ENCODE data around the gene ZDHHC18.
A peak's percentile ranks its signal among the peaks of the same experiment; 100 is the strongest.
"Not testable (repeated sequence)": the region's sequence is repeated elsewhere in the genome, so short reads cannot be mapped to it uniquely, and the experiment has no call there.

The ZDHHC18 gene

DNA sequence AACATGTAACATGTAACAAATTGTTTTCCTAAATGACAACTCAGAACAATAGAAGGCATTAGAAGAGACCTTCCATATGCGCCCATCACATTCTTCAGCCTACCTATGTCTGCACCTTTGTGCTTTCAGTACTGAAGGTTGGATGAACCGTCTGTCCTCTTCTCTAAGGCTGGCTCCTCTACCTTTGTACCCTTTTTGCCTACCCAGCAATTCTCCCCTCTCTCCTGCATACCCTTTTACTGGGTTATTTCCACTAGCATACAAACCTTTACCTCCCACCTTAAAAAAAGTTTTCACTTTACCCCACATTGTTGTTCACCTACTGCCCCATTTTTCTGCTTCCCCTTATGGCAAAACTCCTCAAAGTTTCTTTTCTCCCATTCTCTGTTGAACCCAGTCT is 33.6 kb upstream of the ZDHHC18 start:
- no peak for DNase-seq

DNA sequence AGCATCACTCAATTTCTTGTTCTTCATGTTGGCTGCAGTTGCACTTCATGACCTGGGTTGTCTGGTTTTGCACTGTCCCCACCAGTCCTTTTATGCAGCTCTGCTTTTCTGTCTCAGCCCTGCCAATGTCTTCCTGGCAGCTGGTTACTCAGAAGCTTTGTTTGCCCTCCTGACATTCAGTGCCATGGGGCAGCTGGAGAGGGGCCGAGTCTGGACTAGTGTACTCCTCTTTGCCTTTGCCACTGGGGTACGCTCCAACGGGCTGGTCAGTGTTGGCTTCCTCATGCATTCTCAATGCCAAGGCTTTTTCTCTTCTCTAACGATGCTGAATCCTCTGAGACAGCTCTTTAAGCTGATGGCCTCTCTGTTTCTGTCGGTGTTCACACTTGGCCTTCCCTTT is 32.1 kb upstream of the ZDHHC18 start:
- DNase-seq: no peak

DNA sequence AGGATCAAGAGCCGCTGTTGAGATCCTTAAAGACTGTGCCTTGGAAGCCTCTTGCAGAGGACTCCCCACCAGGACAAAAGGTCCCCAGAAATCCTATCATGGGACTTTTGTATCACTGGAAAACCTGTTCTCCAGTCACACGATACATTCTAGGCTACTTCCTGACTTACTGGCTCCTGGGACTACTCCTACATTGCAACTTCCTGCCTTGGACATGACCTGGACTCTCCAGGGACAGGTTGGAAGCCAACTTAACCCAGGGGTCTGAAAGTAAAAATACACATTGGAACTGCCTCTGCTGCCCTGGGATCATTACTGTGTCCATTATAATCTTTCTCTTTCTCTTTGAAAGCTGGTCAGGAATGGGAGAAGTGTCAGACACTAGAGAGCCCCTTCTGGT is 28.9 kb upstream of the ZDHHC18 start:
- DNase-seq: no peak

DNA sequence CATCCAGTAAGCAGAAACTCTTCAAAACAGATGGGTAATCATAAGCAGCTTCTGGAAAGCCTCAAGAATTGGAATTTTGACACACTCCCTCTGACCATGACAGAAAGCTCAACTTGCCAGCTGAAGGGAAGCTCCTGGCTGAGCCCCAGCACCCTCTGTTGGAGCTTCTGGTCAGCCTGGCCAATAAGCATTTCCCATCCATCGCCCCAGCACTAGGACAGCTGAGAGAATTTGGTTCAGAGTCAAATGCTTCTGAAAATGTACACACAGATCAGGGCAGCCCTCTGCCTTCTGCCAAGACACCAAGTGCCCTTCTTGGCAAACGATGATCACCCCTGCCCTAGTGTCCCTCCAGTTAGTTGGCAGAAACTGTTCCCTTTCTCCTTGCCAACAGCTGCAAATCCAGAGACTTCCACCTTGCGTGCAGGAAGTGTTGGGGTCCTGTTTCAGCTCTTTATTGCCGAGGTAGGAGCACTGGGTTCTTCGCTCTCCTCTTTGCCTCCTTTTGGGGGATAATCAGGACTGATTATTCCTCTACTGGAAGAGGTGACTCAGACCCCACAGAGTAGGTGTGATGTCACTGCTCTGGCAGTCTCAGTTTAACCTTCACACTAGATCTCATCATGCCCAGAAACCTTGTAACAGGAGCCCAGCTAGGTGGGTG is 26.9 kb upstream of the ZDHHC18 start:
- DNase-seq: no peak

DNA sequence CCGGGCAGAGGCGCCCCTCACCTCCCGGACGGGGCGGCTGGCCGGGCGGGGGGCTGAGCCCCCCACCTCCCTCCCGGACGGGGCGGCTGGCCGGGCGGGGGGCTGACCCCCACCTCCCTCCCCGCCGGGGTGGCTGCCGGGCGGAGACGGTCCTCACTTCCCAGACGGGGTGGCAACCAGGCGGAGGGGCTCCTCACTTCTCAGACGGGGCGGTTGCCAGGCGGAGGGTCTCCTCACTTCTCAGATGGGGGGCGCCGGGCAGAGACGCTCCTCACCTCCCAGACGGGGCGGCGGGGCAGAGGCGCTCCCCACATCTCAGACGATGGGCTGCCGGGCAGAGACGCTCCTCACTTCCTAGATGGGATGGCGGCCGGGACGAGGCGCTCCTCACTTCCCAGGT is 22.6 kb upstream of the ZDHHC18 start:
- not testable (repeated sequence) for DNase-seq

DNA sequence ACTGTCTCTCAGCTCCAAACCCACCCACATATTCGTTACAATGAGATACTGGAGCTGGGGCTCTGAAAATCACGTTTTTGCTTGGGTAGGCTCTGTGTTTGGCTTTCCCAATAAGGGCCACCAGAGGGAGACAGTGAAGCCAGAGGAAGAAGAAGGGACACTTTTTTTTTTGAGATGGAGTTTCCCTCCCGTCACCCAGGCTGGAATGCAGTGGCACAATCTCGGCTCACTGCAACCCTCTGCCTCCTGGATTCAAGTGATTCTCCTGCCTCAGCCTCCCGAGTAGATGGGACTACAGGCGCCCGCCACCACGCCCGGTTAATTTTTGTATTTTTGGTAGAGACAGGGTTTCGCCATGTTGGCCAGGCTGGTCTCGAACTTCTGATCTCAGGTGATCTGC is 16.4 kb upstream of the ZDHHC18 start:
- peak; percentile 72 for DNase-seq

DNA sequence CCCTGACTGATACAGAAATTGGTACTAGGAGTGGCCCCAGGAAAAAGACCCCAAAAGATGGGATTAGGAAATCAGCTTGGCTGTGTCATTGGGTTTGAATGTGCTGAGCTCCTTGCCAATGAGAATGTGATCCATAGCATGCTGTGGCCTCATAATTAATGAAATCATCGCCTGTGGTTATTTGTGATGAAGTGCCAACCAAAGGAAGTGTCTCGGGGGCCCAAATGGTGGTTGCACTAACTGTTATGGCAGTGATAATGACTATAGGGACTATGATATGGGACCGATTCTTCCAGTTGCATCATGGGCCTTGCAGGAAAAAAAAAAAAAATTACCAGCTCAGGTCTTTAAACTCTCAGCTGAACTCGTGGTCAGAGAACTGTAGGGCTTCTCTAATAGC is 15.4 kb upstream of the ZDHHC18 start:
- no peak for DNase-seq

DNA sequence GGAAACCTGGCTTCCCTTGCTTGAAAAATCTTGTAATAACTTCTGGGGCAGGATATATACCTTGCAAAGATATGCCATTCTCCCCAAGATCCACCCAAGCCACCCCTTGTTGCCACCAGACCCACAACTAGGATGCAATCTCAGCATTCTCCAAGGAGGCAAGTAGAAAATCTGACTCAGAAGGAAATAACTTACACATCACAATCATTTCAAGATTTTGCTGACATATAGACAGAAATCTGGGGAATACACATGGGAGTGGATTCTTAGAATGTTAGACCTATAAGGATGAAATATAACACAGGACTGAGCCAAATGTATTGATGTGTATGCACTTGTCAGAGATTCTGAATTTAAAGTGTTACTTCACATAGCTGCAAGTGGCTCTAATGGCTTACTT is 14.8 kb upstream of the ZDHHC18 start:
- DNase-seq: no peak

DNA sequence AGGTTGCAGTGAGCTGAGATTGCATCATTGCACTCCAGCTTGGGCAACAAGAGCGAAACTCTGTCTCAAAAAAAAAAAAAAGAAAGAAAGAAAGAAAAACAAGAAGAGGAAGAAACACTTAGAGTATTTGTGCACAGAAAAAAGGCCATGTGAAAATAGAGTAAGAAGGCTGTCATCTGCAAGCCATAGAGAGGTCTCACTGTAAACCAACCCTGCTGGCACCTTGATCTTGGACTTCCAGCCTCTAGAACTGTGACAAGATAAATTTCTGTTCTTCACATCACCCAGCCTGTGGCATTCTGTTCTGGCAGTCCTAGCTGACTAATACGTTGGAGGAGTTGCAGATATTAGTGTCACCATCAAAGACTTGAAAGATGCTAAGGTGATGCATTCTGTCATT is 12.1 kb upstream of the ZDHHC18 start:
- DNase-seq: no peak

DNA sequence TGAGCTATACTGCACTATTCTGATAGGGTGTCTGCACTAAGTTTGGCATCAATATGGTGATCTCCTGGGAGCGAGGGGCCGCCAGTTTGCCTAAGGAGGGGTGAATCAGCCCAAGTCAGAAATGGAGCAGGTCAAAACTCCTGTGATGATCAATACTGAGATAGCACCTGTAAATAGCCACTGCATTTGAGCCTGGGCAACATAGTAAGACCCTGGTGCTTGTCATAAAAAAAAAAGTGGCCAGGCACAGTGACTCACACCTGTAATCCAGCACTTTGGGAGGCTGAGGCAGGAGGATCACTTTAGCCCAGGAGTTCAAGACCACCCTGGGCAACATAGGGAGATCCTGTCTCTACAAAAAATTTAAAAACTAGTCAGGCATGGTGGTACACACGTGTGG is 11.6 kb upstream of the ZDHHC18 start:
- DNase-seq: no peak

DNA sequence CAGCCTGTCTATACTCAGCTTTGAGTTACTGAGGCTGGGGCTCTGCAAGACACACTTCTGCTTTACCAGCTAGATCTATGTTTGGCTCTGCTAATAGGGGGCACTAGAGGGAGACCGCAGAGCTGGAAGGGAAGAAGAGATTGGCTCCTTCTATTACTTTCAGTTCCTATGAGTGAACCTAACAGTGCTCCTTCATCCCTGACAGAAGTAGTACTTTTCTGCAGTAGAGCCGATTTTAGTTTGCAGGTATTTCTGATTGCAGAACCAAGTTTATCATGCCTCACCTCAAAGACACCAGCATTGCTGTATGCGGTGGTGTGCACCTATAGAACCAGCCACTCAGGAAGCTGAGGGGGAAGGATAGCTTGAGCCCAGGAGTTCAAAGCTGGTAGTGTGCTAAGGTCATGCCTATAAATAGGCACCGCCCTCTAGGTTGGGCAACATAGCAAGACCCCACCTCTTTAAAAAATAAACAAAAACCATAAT is 5.7 kb upstream of the ZDHHC18 start:
- no peak for DNase-seq

DNA sequence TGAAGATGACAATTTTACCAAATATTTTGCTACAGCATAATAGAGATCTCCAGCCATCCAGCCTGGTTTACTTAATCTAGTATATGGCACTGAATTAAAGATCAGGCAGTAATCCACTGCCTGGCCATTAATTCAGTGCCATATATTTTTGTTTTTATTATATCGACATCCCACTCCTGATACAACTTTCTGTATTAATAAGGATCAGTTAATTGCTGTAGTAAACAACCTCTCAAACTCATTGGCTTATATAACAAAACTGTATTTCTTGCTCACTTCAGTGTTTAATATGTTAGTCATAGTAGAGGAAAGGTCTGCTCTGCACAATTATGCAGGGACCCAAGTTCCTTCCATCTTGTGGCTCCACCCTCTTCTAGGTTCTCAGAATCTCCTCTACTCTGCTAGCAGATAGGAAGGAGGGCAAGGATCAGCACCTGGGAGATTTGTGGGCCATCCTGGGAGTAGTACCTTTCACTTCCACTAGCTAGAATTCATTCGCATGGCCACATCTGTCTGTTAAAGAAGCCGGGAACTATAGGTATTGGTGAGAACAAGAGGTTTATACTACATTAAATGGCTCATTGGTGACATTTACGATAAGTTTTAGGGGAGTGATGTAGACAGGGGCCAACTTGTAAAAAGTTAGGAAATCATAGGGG is 3.6 kb upstream of the ZDHHC18 start:
- no peak for DNase-seq

DNA sequence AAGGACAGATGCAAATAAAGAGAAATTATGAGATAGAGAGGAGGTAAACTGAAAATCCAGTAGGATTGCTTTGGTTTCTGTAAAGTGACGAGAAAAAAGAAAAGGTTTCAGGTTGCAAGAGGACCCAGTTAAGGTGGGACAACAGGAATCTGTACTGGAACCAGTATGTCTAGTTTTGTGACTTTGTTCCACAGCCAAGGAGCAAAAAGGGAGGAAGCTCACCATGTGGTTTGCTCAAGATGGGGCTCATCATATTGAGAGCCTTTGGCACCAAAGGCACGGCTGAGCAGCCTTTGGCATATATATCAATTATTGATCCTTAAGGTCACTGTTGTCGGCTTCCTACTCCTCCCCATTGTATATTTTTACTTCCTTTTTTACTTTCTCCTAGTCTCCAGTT is 1.8 kb upstream of the ZDHHC18 start:
- no peak for DNase-seq

DNA sequence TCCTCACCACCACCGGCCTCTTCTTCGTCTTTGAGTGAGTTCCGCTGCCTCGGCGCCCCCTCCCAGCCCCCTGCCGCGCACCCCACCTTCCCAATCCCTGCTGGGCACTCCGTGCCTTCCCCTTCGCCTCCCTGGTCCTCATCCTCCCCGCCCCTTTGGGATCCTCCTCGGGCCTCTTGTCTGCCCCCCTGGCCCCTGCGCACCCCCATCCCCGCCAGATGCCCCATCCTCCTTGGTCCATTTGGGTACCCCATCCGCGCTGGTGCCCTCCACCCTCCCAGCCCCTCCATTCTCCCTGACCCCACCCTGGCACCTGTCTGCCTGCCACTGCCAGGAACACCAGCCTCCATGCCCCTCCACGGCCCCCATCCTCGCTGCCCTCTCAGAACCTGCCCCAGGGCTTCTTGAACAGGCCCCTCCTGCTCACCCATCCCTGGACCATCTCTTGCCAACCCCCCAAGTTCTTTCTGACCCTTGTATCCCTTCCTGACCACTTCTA is 667 bp downstream of the ZDHHC18 start:
- DNase-seq: no peak

DNA sequence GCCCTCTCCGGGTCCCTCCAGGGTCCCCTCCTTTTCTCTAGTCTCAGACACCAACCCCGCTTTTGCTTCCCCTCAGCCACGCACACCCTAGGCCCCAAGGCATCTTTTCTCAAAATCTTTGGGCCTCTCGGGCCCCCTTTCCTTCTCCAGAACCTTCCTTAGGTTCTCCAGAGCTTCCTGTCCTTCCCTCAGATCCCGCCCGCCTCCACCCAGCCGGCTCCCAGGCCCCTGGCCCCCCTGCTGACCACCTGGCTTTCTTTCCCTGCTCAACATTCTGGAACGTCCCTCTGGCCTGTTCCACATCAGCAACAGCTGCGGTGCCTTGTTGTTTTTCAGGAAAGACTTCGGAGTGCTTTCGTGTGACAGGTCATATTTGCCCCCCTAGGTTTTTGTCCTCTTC is 1.2 kb downstream of the ZDHHC18 start:
- no peak for DNase-seq

DNA sequence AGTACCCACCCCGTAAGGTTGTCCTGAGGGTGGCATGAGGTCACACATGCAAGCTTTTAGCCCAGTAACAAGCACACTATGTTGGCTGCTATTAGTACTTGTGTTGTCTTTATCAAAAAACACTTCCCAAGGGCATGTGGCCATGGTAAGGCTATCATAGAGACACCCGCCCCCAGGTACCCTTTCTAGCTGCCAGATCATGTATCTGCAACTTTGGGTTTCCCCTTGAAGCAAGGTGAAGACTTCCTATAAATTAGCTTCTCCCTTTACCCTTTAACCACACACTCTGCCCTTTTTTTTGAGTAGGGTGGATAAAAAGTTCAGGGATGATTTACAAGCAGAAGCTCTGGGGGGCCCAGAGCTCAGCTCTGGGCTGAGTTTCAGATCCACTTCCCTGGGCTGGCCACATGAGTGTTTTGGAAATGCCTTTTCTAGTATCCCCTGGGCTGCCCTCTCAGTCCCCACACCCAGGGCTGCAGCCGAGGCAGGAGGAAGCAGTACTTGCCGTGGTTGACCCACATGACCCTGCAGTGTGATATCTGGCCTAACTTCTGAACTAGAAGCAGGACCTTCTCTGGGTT is 2.0 kb downstream of the ZDHHC18 start:
- DNase-seq: no peak

DNA sequence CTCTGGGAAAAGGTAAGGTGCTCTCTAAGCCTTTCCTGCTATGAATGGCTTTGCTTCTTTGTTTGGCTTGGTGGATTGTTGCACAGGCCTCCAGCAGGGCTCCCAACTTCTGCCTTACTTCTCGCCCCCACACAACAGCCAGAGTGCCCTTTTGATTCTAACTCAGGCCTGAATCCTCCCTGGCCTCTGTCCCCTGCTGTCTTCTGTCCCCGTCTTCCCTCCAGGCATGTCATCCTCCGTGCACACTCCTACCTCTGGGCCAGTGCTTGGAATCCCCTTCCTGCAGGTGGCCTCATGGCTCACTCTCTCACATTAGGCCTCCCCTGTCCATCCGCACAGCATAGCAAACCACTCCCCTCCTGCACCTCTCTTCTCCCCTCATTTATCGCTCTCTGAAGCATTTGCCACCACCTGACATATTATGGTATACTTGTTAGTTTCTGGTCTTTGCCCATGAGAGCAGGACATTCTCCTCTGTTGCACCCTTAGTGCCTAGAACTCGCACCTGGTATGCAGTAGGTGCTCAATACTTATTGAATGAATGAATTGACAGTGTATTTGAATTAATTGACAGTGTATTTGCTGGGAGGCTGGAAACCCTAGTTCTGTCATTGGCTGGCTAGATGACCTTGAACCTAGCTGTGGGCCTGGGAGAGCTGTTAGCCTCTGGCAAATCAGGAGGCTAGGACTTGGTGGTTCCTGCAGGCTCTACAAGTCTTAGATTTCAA is 2.9 kb downstream of the ZDHHC18 start:
- DNase-seq: no peak

DNA sequence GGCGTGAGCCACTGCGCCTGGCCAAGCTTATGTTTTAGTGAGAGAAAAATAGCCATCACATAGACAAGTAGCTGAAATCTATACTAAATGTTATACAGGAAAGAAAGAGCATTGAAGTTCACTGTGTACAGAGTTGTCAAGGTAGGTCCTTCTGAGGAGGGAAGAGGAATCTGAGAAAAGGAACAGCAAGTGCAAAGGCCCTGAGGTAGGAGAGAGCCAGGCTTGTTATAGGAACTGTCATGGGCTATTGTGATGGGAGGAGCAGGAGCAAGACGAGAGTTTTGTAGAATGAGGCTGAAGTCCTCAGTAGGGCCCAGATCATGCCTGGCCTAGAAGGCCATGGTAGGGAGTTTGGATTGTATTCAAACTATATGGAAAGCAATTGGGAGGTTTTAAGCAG is 4.6 kb downstream of the ZDHHC18 start:
- DNase-seq: no peak

DNA sequence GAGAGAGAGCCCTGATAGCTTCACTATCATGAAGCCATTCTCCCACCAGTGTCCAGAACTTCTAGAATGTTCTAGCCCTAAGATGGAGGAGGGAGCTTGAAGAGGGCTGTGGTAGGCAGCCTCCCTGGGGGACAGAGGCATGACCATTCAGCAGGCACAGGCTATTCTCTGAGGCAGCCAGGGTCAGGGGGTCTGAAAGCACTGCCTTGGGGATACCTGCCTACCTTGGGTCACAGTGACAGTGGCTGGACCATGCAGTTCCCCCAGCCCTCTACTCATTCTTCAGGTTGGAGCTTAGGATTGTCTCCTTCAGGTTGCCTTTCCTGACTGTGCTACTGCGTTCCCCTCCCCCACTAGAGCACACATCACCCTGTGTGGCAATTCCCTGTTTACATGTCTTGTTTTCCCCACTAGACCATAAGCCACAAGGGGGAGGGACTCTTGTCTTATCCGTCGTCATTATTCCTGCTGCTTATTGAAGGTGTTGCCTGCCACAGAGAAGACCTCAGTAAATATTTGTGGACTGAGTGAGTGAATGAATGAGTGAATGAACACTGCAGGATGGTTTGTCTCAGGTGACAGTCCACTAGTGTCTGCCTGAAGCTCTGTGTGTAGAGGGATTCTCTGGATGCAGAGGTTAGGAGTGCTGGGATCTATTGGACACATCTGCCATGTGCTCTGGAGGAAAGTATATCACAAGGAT is 5.2 kb downstream of the ZDHHC18 start:
- no peak for DNase-seq

DNA sequence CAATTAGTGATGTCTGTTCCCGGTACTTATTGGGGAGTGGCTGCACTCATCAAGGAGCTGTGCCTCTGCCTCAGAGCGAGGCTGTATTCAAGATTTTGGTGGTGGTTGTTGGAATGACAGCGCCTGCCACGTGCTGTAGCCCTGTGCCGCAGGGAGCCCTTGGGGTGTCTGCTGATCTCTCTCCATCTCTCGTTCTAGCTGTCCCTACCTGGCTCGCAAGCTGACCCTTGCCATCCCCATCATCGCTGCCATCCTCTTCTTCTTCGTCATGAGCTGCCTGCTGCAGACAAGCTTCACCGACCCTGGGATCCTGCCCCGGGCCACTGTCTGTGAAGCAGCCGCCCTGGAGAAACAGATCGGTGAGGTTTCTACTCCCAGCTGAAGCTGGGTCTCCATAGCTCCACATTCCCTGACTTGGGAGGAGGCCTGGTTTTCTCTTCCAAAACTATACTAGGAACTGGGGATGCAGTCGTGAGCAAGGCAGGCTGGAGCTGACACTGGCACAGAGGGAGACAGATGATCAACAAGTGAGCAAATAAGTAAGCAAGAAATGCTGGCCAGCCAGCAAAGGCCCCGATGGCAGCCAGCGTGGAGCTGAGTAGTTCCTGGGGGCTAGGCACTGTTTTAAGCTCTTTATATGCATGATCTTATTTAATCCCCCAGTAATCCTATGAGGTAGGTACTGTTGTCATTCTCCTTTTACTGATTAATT is 5.9 kb downstream of the ZDHHC18 start:
- no peak for DNase-seq

DNA sequence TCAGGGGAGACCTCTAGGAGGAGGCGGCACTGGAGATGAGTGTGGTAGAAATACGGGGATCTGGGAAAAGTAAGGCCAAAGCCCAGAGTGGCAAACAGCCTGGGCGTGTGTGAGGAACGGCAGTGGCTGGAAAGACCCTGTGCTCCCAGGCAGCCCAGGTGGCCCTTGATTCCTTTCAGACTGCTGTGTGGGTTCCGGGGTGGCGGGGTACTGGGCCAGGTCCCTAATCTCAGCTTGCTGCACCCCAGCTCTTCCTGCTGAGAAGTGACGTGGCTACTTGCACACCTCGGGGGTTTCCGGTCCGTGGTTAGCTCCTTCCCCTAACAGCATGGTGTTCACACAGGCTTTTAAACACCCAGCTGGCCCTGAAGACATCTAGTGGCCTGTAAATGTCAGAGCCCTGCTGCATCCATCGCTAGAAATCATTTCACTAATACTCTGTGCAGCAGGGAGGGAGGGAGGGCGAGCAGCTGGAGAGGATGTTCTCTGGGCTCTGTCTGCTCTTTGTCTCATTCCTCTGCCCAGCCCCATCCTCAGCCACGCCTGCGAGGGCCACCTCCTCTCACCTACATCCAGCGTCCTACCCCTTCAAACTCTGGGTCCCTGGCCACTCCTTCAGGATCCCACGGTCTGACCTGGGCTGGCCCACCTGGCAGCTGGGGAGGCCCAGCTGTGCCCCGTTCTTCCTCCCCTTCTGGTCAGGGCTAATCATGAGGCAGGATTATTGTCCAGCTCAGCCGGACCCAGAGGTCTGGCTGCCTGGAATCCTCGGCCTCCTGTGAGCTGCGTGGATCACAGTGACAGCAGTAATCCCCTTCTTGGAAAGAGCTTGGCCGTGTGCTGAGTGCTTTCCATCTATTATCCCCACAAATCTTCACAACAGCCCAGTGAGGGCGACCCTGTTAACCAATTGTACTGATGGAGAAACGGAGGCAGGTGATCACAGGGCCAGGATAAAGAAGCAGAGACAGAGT is 7.2 kb downstream of the ZDHHC18 start:
- DNase-seq: no peak

Measured in NCI-H2171 (cell line).